Endothelial cell of coronary artery (primary cell): ENCODE data around the gene MRPL54. TPM values are rescaled to one million over a fixed set of nuclear protein-coding genes. Genes with fewer than 3 reads are reported as not detected.

Source experiments
- total RNA-seq: library from RNA; depleted of rRNA; stranded (reverse); fragments of >200 nt; gene quantifications from 2 replicates; pipeline ENCODE4 v1.2.3, GENCODE V29; 2014

MRPL54 gene
- total RNA-seq, result 49.8 and 52.0 TPM in 2 replicates

DNA sequence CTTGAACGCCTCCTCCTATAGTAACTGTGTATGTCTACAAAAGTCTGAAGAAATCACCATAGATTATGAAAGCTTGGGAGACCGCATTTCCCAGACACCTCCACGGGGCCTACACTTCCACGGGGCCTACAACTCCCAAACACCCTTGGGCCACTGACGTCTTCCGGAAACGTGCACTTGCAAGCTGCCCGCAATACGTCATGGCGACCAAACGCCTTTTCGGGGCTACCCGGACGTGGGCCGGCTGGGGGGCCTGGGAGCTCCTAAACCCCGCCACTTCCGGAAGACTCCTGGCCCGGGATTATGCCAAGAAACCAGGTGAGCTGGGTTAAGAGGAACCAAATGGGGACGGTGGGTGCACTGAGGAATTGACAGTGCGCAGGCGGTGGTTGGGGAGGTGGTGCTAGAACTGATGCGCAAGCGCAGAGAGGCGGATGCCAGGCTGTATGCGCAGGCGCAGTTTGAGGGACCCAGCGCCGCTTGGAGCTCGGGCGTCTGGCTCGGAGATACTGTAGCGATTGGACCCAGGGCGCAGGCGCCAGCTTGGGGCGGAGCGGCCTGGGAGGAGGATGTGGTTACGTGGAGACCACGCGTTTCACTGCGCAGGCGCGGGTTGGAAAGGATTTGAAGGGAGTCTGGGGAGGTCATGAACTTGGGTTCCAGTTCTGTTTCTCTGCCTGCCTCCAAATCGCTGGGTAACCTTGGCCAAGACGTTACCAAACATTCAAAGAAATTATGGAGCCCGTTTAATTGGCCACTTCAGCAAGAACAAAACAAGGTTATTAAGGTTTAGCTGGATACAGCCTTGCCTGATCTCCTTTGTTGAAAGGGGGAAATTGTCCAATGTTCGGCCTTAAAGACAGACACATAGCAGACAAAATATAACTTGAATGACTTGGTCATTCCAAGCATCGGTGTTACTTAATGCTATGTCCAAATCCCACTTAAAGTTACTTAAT is at the start of gene MRPL54:
Gene MRPL54 (plus strand): TSS at position 182 of the 959 bp plus-strand sequence. CDS start 19 bp downstream, at position 201.

DNA sequence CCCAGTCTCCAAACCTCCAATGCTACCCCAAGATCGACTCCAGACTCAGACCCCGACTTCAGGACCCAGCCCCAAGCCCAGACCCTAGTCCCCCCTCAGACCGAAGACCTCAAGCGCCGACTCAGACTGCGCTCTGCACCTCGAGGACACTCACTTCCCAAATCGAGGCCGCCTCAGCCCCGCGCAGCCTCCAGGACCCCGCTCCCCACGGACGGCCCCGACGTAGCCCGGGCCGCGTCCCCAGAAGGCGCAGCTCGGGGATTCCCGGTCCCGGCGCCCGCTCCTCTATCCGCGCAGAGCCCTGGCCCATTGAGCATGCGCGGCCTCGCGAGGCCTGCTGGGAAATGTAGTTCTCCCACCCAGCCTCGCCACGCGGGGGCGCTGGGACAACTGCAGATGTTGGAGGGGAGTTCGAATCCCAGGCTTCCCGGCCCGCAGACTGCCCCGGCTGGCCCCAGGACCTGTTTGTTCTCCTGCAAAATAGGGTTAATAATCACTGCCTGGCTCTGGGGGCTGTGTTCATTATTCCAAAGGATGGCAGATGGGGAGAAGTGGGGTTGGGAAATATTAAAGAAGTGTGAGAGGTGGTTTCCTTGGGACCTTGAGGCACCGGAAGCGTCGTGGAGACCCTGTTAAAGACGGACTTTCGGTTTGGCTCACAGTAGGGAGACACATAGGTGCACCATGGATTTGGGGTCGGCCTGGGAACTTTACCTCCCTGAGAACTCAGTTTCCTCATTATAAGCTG is 926 bp upstream of the MRPL54 start, which contains the start of gene APBA3:
Gene APBA3 (minus strand): TSS at position 311 of the 748 bp plus-strand sequence. CDS start 1,428 bp downstream, outside the sequence.

GRCh38 chr19:3771906-3772455 is 9.5 kb downstream of the MRPL54 start, which contains the start of gene RAX2:
RAX2 (minus strand) TSS chr19:3772228; CDS start chr19:3771742, 486 bp downstream.

GRCh38 chr19:3785938-3786824 is 23.7 kb downstream of the MRPL54 start, which contains the start of gene MATK:
MATK (minus strand) TSS chr19:3786381; CDS start chr19:3785135, 1,246 bp downstream.

Other genes with a start within 250 kb of the MRPL54 start
- gene TEKTIP1, start 223.5 kb upstream of the MRPL54 start, total RNA-seq, result not detected in 2 replicates
- gene MFSD12, start 205.1 kb upstream of the MRPL54 start, total RNA-seq, result 67.7 and 122 TPM in 2 replicates
- 77.0 and 78.4 TPM in 2 replicates for gene HMG20B, start 189.7 kb upstream of the MRPL54 start, total RNA-seq
- gene GIPC3, start 177.2 kb upstream of the MRPL54 start, total RNA-seq, result 0.19 and 0.27 TPM in 2 replicates
- 0.63 and 1.2 TPM in 2 replicates for gene TBXA2R, start 155.8 kb upstream of the MRPL54 start, total RNA-seq
- gene CACTIN, start 135.9 kb upstream of the MRPL54 start, total RNA-seq, result 31.2 and 34.4 TPM in 2 replicates
- 17.5 and 34.1 TPM in 2 replicates for gene PIP5K1C, start 62.2 kb upstream of the MRPL54 start, total RNA-seq
- not detected in 2 replicates for gene TJP3, start 54.3 kb upstream of the MRPL54 start, total RNA-seq
- gene APBA3, start 990 bp upstream of the MRPL54 start, total RNA-seq, result 13.8 and 19.8 TPM in 2 replicates
- gene RAX2, start 9.5 kb downstream of the MRPL54 start, total RNA-seq, result not detected in 2 replicates
- gene MATK, start 23.7 kb downstream of the MRPL54 start, total RNA-seq, result not detected in 2 replicates
- not detected in 2 replicates for gene ZFR2, start 106.4 kb downstream of the MRPL54 start, total RNA-seq
- not detected in 2 replicates for gene ATCAY, start 118.0 kb downstream of the MRPL54 start, total RNA-seq
- not detected in 2 replicates for gene NMRK2, start 170.4 kb downstream of the MRPL54 start, total RNA-seq
- 170 and 222 TPM in 2 replicates for gene DAPK3, start 208.4 kb downstream of the MRPL54 start, total RNA-seq
- gene EEF2, start 222.8 kb downstream of the MRPL54 start, total RNA-seq, result 2,645 and 3,536 TPM in 2 replicates
- gene PIAS4, start 245.1 kb downstream of the MRPL54 start, total RNA-seq, result 24.5 and 24.6 TPM in 2 replicates